H9 (cell line): ENCODE results near the gene EMC8. TPM values are rescaled to one million over a fixed set of nuclear protein-coding genes. Genes with fewer than 3 reads are reported as not detected.

Experiments
- DNase-seq: peaks from one replicate; pipeline ENCODE4 v3.0.0-alpha.2; 2017
- H2AFZ ChIP-seq: one replicate; pipeline ENCODE4 v1.6.1; 2013; ENCODE audit warnings: mild to moderate bottlenecking, low read length, control low read depth, moderate library complexity
- H2AK5ac ChIP-seq: 2 replicates; pipeline ENCODE4 v1.6.1; 2013; ENCODE audit warnings: low read length, control low read depth, mixed read lengths; ENCODE audit not compliant: insufficient read length
- H2BK120ac ChIP-seq: one replicate; pipeline ENCODE4 v1.6.1; 2013; ENCODE audit warnings: low read depth, mild to moderate bottlenecking, low read length, control low read depth, inconsistent platforms; ENCODE audit not compliant: poor library complexity, severe bottlenecking
- H2BK12ac ChIP-seq: 2 replicates; pipeline ENCODE4 v1.6.1; 2013; ENCODE audit warnings: low read length, control low read depth, mixed read lengths, low read depth; ENCODE audit not compliant: insufficient read length
- H2BK15ac ChIP-seq: 2 replicates; pipeline ENCODE4 v1.6.1; 2013; ENCODE audit warnings: low read depth, low read length, control low read depth
- H2BK20ac ChIP-seq: one replicate; pipeline ENCODE4 v1.6.1; 2013; ENCODE audit warnings: low read depth, mild to moderate bottlenecking, low read length, control low read depth, inconsistent platforms; ENCODE audit not compliant: poor library complexity, severe bottlenecking
- H2BK5ac ChIP-seq: 2 replicates; pipeline ENCODE4 v1.6.1; 2013; ENCODE audit warnings: low read length, control low read depth, mixed read lengths; ENCODE audit not compliant: insufficient read length
- H3K14ac ChIP-seq: 2 replicates; pipeline ENCODE4 v1.6.1; 2013; ENCODE audit warnings: low read length, control low read depth; ENCODE audit not compliant: insufficient read depth
- H3K18ac ChIP-seq: 2 replicates; pipeline ENCODE4 v1.6.1; 2013; ENCODE audit warnings: low read depth, mild to moderate bottlenecking, mixed read lengths, low read length, control low read depth; ENCODE audit not compliant: insufficient read length
- H3K23ac ChIP-seq: 2 replicates; pipeline ENCODE4 v1.6.1; 2013; ENCODE audit warnings: low read length, control low read depth, mixed read lengths, low read depth; ENCODE audit not compliant: insufficient read length
- H3K23me2 ChIP-seq: 2 replicates; pipeline ENCODE4 v1.6.1; 2013; ENCODE audit warnings: low read depth, mild to moderate bottlenecking, mixed read lengths, low read length, control low read depth; ENCODE audit not compliant: insufficient read length, poor library complexity, severe bottlenecking
- H3K27ac ChIP-seq: 2 replicates; pipeline ENCODE4 v1.5.1; 2013; ENCODE audit warnings: low read length, control low read depth, mixed read lengths, low read depth; ENCODE audit not compliant: insufficient read length
- H3K27me3 ChIP-seq: 2 replicates; pipeline ENCODE4 v1.6.1; 2013; ENCODE audit warnings: low read length, control low read depth, inconsistent platforms; ENCODE audit not compliant: insufficient read depth
- H3K4ac ChIP-seq: 2 replicates; pipeline ENCODE4 v1.6.1; 2013; ENCODE audit warnings: low read depth, mild to moderate bottlenecking, control low read depth, inconsistent platforms, low read length, moderate library complexity
- H3K4me1 ChIP-seq: 2 replicates; pipeline ENCODE4 v1.6.1; 2013; ENCODE audit warnings: low read length, control low read depth, inconsistent platforms; ENCODE audit not compliant: insufficient read depth
- H3K4me2 ChIP-seq: 2 replicates; pipeline ENCODE4 v1.6.1; 2013; ENCODE audit warnings: low read length, control low read depth, mixed read lengths; ENCODE audit not compliant: insufficient read length, insufficient read depth
- H3K56ac ChIP-seq: 2 replicates; pipeline ENCODE4 v1.6.1; 2013; ENCODE audit warnings: low read depth, mild to moderate bottlenecking, mixed read lengths, low read length, control low read depth; ENCODE audit not compliant: insufficient read length
- H3K79me1 ChIP-seq: 2 replicates; pipeline ENCODE4 v1.6.1; 2013; ENCODE audit warnings: low read depth, mild to moderate bottlenecking, moderate library complexity, low read length, control low read depth, inconsistent platforms; ENCODE audit not compliant: insufficient read depth, poor library complexity, severe bottlenecking
- H3K79me2 ChIP-seq: 2 replicates; pipeline ENCODE4 v1.6.1; 2013; ENCODE audit warnings: low read length, control low read depth, inconsistent platforms; ENCODE audit not compliant: insufficient read depth
- H3K9ac ChIP-seq: 2 replicates; pipeline ENCODE4 v1.6.1; 2013; ENCODE audit warnings: low read length, control low read depth, mixed read lengths; ENCODE audit not compliant: insufficient read length; ENCODE audit errors: extremely low read depth
- H3K9me3 ChIP-seq: one replicate; pipeline ENCODE4 v1.6.1; 2013; ENCODE audit warnings: low read depth, low read length, inconsistent platforms; ENCODE audit not compliant: control insufficient read depth
- H3T11ph ChIP-seq: one replicate; pipeline ENCODE4 v1.6.1; 2013; ENCODE audit warnings: mild to moderate bottlenecking, low read length, control low read depth, inconsistent platforms
- H4K20me1 ChIP-seq: one replicate; pipeline ENCODE4 v1.6.1; 2013; ENCODE audit not compliant: control insufficient read depth, insufficient read length, insufficient read depth
- H4K5ac ChIP-seq: 2 replicates; pipeline ENCODE4 v1.6.1; 2013; ENCODE audit warnings: low read depth, mild to moderate bottlenecking, mixed read lengths, low read length, control low read depth; ENCODE audit not compliant: insufficient read length
- H4K8ac ChIP-seq: replicated peaks from 2 replicates; pipeline ENCODE4 v1.6.1; 2013; ENCODE audit warnings: low read length, control low read depth, mixed read lengths, low read depth; ENCODE audit not compliant: insufficient read length
- H4K91ac ChIP-seq: 2 replicates; pipeline ENCODE4 v1.6.1; 2013; ENCODE audit warnings: low read depth, mild to moderate bottlenecking, moderate library complexity, mixed read lengths, low read length, control low read depth; ENCODE audit not compliant: insufficient read length
- H3K27ac Mint-ChIP-seq, 3 experiments: 2 replicates in 2 of 3; 3 replicates in 1 of 3; pipeline ENCODE4 v1.8.0; 2020 to 2021; ENCODE audit warnings: mixed read lengths in 3 of 3, mild to moderate bottlenecking in 1 of 3, moderate library complexity in 1 of 3
- H3K27me3 Mint-ChIP-seq: 2 replicates; pipeline ENCODE4 v1.8.0; 2021; ENCODE audit warnings: low read depth, mild to moderate bottlenecking, moderate library complexity, mixed read lengths
- H3K36me3 Mint-ChIP-seq, 3 experiments: 2 replicates in 2 of 3; 3 replicates in 1 of 3; pipeline ENCODE4 v1.8.0; 2020 to 2021; ENCODE audit warnings: low read depth in 3 of 3, mixed read lengths in 3 of 3; ENCODE audit not compliant: insufficient read depth in 1 of 3
- H3K4me1 Mint-ChIP-seq, 2 experiments: 2 replicates each; pipeline ENCODE4 v1.8.0; 2020; ENCODE audit warnings: mixed read lengths in 2 of 2
- H3K4me3 Mint-ChIP-seq, 2 experiments: 2 replicates in 1 of 2; 3 replicates in 1 of 2; pipeline ENCODE4 v1.8.0; 2020 to 2021; ENCODE audit warnings: mild to moderate bottlenecking in 2 of 2, mixed read lengths in 2 of 2, moderate library complexity in 1 of 2
- H3K9me3 Mint-ChIP-seq, 2 experiments: 2 replicates in 1 of 2; 3 replicates in 1 of 2; pipeline ENCODE4 v1.8.0; 2020; ENCODE audit warnings: mild to moderate bottlenecking in 2 of 2, mixed read lengths in 2 of 2, moderate library complexity in 1 of 2
- WGBS: extraction: QIAGEN DNeasy Blood & Tissue Kit; methylation state at CpG from one replicate; pipeline ENCODE4 v1.1.7; 2013; ENCODE audit warnings: missing lambda C conversion rate, low lambda C conversion rate, mixed read lengths; ENCODE audit not compliant: insufficient read length; ENCODE audit errors: extremely low coverage; 5-methylcytosine and 5-hydroxymethylcytosine counted together
- total RNA-seq: library from RNA; stranded (reverse); gene quantifications from 2 replicates; pipeline ENCODE4 v1.2.1, GENCODE V29; 2021
- TF ChIP-seq, protein P1 (sequence below): fragments of 200-600 bp; sonication (generic); conservative IDR thresholded peaks from 3 replicates; pipeline ENCODE4 v1.8.0; 2021; ENCODE audit warnings: antibody characterized with exemption, mild to moderate bottlenecking

EMC8 gene
- total RNA-seq, 1 experiment from 2014 or later, result 52.3 TPM

- Histone ChIP-seq H3K18ac (no peak overlapping the region), H3K79me2 (no peaks in the 10 kb centered on the region), H2BK15ac (no peak overlapping the region), H4K5ac (no peak overlapping the region), H4K20me1 (no peaks in the 10 kb centered on the region), H3K56ac (no peak overlapping the region), H2BK12ac (no peak overlapping the region), H4K8ac (no peak overlapping the region), H2AK5ac (no peak overlapping the region), H3K4me2 (no peak overlapping the region), H3K9ac (no peak overlapping the region), H3K23me2 (no peaks in the 10 kb centered on the region), H4K91ac (no peak overlapping the region), H2AFZ (no peak overlapping the region), H3K79me1 (no peaks in the 10 kb centered on the region), H2BK120ac (no peak overlapping the region), H3K27me3 (no peaks in the 10 kb centered on the region; the same call in 1 of the 2 replicates), H3T11ph (no peak overlapping the region), H3K14ac (no peak overlapping the region), H3K27ac (no peak overlapping the region), H2BK5ac (no peak overlapping the region), H3K4me1 (no peaks in the 10 kb centered on the region), H3K9me3 (no peaks in the 10 kb centered on the region), H2BK20ac (no peak overlapping the region), H3K23ac (no peak overlapping the region), H3K4ac (no peak overlapping the region)
- H3K36me3 Mint-ChIP-seq, result no peaks in the 10 kb centered on the region
- TF ChIP-seq, protein P1, sequence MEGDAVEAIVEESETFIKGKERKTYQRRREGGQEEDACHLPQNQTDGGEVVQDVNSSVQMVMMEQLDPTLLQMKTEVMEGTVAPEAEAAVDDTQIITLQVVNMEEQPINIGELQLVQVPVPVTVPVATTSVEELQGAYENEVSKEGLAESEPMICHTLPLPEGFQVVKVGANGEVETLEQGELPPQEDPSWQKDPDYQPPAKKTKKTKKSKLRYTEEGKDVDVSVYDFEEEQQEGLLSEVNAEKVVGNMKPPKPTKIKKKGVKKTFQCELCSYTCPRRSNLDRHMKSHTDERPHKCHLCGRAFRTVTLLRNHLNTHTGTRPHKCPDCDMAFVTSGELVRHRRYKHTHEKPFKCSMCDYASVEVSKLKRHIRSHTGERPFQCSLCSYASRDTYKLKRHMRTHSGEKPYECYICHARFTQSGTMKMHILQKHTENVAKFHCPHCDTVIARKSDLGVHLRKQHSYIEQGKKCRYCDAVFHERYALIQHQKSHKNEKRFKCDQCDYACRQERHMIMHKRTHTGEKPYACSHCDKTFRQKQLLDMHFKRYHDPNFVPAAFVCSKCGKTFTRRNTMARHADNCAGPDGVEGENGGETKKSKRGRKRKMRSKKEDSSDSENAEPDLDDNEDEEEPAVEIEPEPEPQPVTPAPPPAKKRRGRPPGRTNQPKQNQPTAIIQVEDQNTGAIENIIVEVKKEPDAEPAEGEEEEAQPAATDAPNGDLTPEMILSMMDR, result no peak
- peaks cover 12% of the 10 kb centered on the region for H3K27me3 Mint-ChIP-seq
- no peak overlapping the region for H3K27ac Mint-ChIP-seq
- H3K4me1 Mint-ChIP-seq, result no peaks in the 10 kb centered on the region
- peaks cover 0 to 4% of the 10 kb centered on the region in 2 experiments; a peak in 1 of 5 replicates for H3K9me3 Mint-ChIP-seq
- H3K4me3 Mint-ChIP-seq, result no peak overlapping the region
- WGBS, result no CpG with 5 or more reads among the region's 9 CpGs
- no peak for DNase-seq
Observed at GRCh38 chr16:85842435-85842834, 43.1 kb upstream of the EMC8 start.
